Caco-2 (cell line): ENCODE measurements around the gene CCDC47. TPM values are rescaled to one million over a fixed set of nuclear protein-coding genes. Genes with fewer than 3 reads are reported as not detected.

Experiments used
- BruUV-seq: library from RNA; stranded (reverse); fragments of 400-500 nt; replicated peaks from 2 replicates; lab custom pipeline; 2021; lab: Mats Ljungman, UMichigan
- CTCF ChIA-PET: fragments of 300-600 bp; sonication (Branson Sonifier 250); formaldehyde crosslinking; loops from one replicate; lab custom pipeline; 2022; ENCODE audit warnings: antibody characterized with exemption; lab: Charles Lee
- POLR2A ChIA-PET: fragments of 300-600 bp; sonication (Branson Sonifier 250); formaldehyde crosslinking; loops from one replicate; lab custom pipeline; 2022; ENCODE audit warnings: antibody characterized with exemption; lab: Charles Lee
- DNase-seq, 2 experiments: peaks; one replicate each; pipeline versions ENCODE4 v3.0.0 to v3.0.0-alpha.2; 2020 to 2022
- H3K27me3 ChIP-seq: replicated peaks from 2 replicates; pipeline ENCODE4 v1.6.0; 2011; ENCODE audit warnings: low read length; ENCODE audit not compliant: control insufficient read depth, insufficient read depth
- H3K36me3 ChIP-seq: 2 replicates; pipeline ENCODE4 v1.5.1; 2011; ENCODE audit warnings: low read length; ENCODE audit not compliant: control insufficient read depth, insufficient read depth
- H3K4me1 ChIP-seq: fragments of 250-450 bp; sonication (Bioruptor Pico); 2 replicates; pipeline ENCODE4 v1.5.1; 2020; ENCODE audit warnings: mild to moderate bottlenecking
- H3K4me3 ChIP-seq: 2 replicates; pipeline ENCODE4 v1.5.1; 2011; ENCODE audit warnings: low read depth, mild to moderate bottlenecking, control low read depth, low read length
- H3K9me3 ChIP-seq: fragments of 250-450 bp; sonication (Bioruptor Pico); 2 replicates; pipeline ENCODE4 v1.5.1; 2020; ENCODE audit warnings: mild to moderate bottlenecking, moderate library complexity
- H3K27ac Mint-ChIP-seq: one replicate; pipeline ENCODE4 v1.8.0; 2022; ENCODE audit warnings: mixed read lengths; ENCODE audit not compliant: unreplicated experiment
- H3K27me3 Mint-ChIP-seq: one replicate; pipeline ENCODE4 v1.8.0; 2022; ENCODE audit warnings: mixed read lengths; ENCODE audit not compliant: insufficient read depth, unreplicated experiment
- H3K36me3 Mint-ChIP-seq: one replicate; pipeline ENCODE4 v1.8.0; 2022; ENCODE audit warnings: mild to moderate bottlenecking, mixed read lengths; ENCODE audit not compliant: insufficient read depth, unreplicated experiment
- H3K4me1 Mint-ChIP-seq: one replicate; pipeline ENCODE4 v1.8.0; 2022; ENCODE audit warnings: low read depth, mixed read lengths; ENCODE audit not compliant: unreplicated experiment
- H3K4me3 Mint-ChIP-seq: one replicate; pipeline ENCODE4 v1.8.0; 2022; ENCODE audit warnings: mild to moderate bottlenecking, moderate library complexity, mixed read lengths; ENCODE audit not compliant: unreplicated experiment
- H3K9me3 Mint-ChIP-seq: one replicate; pipeline ENCODE4 v1.8.0; 2022; ENCODE audit warnings: mixed read lengths; ENCODE audit not compliant: unreplicated experiment
- intact Hi-C: fragments of 100-400 bp; cut with micrococcal nuclease; formaldehyde crosslinking; loops from one replicate; pipeline ENCODE4 v1.10.0; 2022; ENCODE audit not compliant: unreplicated experiment
- total RNA-seq: library from RNA; stranded (reverse); gene quantifications from 2 replicates; pipeline ENCODE4 v1.2.3, GENCODE V29; 2022
- TF ChIP-seq, protein P1 (sequence below), 2 experiments: fragments of 200-600 bp in 1 of 2; IDR thresholded peaks; 1 replicate in 1 of 2; 2 replicates in 1 of 2; pipeline versions ENCODE4 v1.5.1 to v1.8.0; 2011 to 2022; ENCODE audit warnings: antibody characterized with exemption in 1 of 2, control low read depth in 1 of 2, inconsistent platforms in 1 of 2, low read depth in 1 of 2, low read length in 1 of 2, mild to moderate bottlenecking in 1 of 2, moderate library complexity in 1 of 2; ENCODE audit not compliant: insufficient read depth in 1 of 2, severe bottlenecking in 1 of 2, unreplicated experiment in 1 of 2

The CCDC47 gene
- total RNA-seq, 1 experiment from 2014 or later: 125 TPM

- no peak for DNase-seq
- ChIA-PET POLR2A (no interaction called here), CTCF (no interaction called here)
- TF ChIP-seq, protein P1, sequence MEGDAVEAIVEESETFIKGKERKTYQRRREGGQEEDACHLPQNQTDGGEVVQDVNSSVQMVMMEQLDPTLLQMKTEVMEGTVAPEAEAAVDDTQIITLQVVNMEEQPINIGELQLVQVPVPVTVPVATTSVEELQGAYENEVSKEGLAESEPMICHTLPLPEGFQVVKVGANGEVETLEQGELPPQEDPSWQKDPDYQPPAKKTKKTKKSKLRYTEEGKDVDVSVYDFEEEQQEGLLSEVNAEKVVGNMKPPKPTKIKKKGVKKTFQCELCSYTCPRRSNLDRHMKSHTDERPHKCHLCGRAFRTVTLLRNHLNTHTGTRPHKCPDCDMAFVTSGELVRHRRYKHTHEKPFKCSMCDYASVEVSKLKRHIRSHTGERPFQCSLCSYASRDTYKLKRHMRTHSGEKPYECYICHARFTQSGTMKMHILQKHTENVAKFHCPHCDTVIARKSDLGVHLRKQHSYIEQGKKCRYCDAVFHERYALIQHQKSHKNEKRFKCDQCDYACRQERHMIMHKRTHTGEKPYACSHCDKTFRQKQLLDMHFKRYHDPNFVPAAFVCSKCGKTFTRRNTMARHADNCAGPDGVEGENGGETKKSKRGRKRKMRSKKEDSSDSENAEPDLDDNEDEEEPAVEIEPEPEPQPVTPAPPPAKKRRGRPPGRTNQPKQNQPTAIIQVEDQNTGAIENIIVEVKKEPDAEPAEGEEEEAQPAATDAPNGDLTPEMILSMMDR (IDR thresholded peaks at IDR 0.05; ENCODE audit: insufficient read depth in 1 of 2, low read depth in 1 of 2, low read length in 1 of 2, severe bottlenecking in 1 of 2, unreplicated experiment in 1 of 2): no peak
- peaks cover 87% of the 10 kb centered on the region for H3K36me3 Mint-ChIP-seq
- peaks cover 2% of the 10 kb centered on the region; the same call in 1 of the 2 replicates for H3K36me3 ChIP-seq
- peaks cover 8% of the 10 kb centered on the region for H3K4me1 Mint-ChIP-seq
- no peaks in the 10 kb centered on the region for H3K4me1 ChIP-seq
- H3K4me3 Mint-ChIP-seq: no peak overlapping the region
- no peaks in the 10 kb centered on the region for H3K27me3 ChIP-seq
- no peaks in the 10 kb centered on the region for H3K9me3 ChIP-seq
- BruUV-seq: no TSS peak
- intact Hi-C loops: no loop called here
- H3K27ac Mint-ChIP-seq: no peak overlapping the region
- no peaks in the 10 kb centered on the region for H3K9me3 Mint-ChIP-seq
- H3K4me3 ChIP-seq: no peak overlapping the region
- no peaks in the 10 kb centered on the region for H3K27me3 Mint-ChIP-seq
These were observed 13.7 kb upstream of the CCDC47 start for GRCh38 chr17:63786971-63787711.

- Mint-ChIP-seq H3K27ac (no peak overlapping the region), H3K4me3 (no peak overlapping the region), H3K36me3 (peaks cover 85% of the 10 kb centered on the region), H3K27me3 (no peaks in the 10 kb centered on the region), H3K9me3 (no peaks in the 10 kb centered on the region), H3K4me1 (peaks cover 14% of the 10 kb centered on the region)
- TF ChIP-seq, protein P1 (IDR thresholded peaks at IDR 0.05; ENCODE audit: insufficient read depth in 1 of 2, low read depth in 1 of 2, low read length in 1 of 2, severe bottlenecking in 1 of 2, unreplicated experiment in 1 of 2): no peak
- no peaks in the 10 kb centered on the region for H3K9me3 ChIP-seq
- ChIA-PET POLR2A (no interaction called here), CTCF (interaction anchor here (0.6 kb wide), 1 partner anchor 44 kb away, joined by 4 read pairs; no protein-coding TSS in a partner anchor)
- H3K4me1 ChIP-seq: no peaks in the 10 kb centered on the region
- no TSS peak for BruUV-seq
- H3K4me3 ChIP-seq: no peak overlapping the region
- no peak for DNase-seq
- intact Hi-C loops: no loop called here
- no peaks in the 10 kb centered on the region for H3K27me3 ChIP-seq
- H3K36me3 ChIP-seq: peaks cover 2% of the 10 kb centered on the region; the same call in 1 of the 2 replicates
These were observed 12.7 kb upstream of the CCDC47 start for GRCh38 chr17:63786117-63786516.

DNA sequence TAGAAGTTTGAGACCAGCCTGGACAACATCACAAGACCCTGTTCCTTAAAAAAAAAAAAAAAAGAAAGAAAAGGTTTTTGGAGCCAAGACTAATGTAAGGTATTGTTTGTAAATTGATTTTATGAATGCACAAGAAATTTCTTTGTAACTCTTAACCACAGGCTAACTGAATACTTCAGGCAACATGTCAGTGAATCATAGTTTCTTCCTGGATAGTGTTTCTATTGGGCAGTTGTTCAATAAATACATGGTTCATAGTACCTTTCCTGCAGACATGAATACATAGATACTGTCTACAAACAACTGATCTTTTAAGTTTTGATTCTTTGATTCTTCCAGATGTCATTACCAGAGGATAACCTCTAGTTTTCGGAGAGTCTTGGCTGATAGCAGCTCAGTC lies 12.2 kb upstream of the CCDC47 start:
- POLR2A ChIA-PET: no interaction called here
- TF ChIP-seq, protein P1 (IDR thresholded peaks at IDR 0.05; ENCODE audit: insufficient read depth in 1 of 2, low read depth in 1 of 2, low read length in 1 of 2, severe bottlenecking in 1 of 2, unreplicated experiment in 1 of 2): no peak
- no peak overlapping the region for H3K4me3 ChIP-seq
- H3K27ac Mint-ChIP-seq: no peak overlapping the region
- intact Hi-C loops: no loop called here
- no peaks in the 10 kb centered on the region for H3K9me3 Mint-ChIP-seq
- no TSS peak for BruUV-seq
- no peak overlapping the region for H3K4me3 Mint-ChIP-seq
- no peaks in the 10 kb centered on the region for H3K27me3 Mint-ChIP-seq
- peaks cover 19% of the 10 kb centered on the region for H3K4me1 Mint-ChIP-seq
- H3K9me3 ChIP-seq: no peaks in the 10 kb centered on the region
- peaks cover 90% of the 10 kb centered on the region for H3K36me3 Mint-ChIP-seq
- CTCF ChIA-PET: no interaction called here
- H3K4me1 ChIP-seq: no peaks in the 10 kb centered on the region
- DNase-seq: no peak
- peaks cover 2% of the 10 kb centered on the region; the same call in 1 of the 2 replicates for H3K36me3 ChIP-seq
- no peaks in the 10 kb centered on the region for H3K27me3 ChIP-seq
